GM12864 (cell line): Measurements from ENCODE around the gene SEPTIN2.

Experiments used
- DNase-seq: peaks from one replicate; pipeline ENCODE4 v3.0.0-alpha.2; 2011; ENCODE audit warnings: low read depth
- H3K4me3 ChIP-seq: 2 replicates; pipeline ENCODE4 v1.5.1; 2011; ENCODE audit warnings: mild to moderate bottlenecking, low read depth, low read length, control low read depth
- TF ChIP-seq, protein P1 (sequence below): IDR thresholded peaks from 2 replicates; pipeline ENCODE4 v1.5.1; 2011; ENCODE audit warnings: low read depth, mild to moderate bottlenecking, moderate library complexity, low read length, control low read depth, inconsistent platforms; ENCODE audit errors: missing control alignments

Gene SEPTIN2

DNA sequence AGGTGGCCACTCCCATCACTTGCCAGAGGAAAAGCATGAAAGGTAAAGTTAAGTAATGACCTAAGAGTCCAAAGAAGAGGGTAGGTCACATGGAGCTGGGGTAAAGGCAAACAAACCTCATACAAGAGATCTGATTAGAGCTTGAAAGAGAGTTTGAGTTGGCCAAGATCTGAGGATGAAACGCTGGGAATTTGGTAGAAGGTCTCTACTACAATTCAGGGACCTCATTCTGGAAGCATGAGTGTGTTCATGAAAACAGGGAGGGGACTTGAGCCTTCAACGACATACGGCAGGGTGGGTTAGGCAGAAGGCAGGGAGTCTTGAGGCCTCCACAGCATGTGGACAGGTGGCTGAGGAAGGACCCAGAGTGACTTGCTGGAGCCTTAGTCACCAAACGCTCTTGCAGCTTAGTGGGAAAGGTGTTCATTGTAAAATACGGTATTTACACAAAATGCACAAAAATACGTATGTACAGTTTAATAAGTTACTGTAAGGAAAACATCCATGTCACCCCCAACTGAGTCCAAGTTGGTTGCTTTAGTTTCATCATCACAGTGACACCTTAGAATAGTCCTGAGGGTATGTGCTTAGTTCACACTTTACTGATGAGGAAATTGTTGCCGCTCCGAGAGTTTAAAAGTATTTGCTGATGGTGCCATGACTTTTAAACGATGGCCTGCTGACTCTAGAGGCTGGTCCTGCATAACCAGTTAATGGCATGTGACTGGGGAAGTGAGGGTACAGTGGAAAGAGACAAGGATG is 35.3 kb downstream of the SEPTIN2 start:
- no peak overlapping the region for H3K4me3 ChIP-seq
- no peak for DNase-seq
- TF ChIP-seq, protein P1, sequence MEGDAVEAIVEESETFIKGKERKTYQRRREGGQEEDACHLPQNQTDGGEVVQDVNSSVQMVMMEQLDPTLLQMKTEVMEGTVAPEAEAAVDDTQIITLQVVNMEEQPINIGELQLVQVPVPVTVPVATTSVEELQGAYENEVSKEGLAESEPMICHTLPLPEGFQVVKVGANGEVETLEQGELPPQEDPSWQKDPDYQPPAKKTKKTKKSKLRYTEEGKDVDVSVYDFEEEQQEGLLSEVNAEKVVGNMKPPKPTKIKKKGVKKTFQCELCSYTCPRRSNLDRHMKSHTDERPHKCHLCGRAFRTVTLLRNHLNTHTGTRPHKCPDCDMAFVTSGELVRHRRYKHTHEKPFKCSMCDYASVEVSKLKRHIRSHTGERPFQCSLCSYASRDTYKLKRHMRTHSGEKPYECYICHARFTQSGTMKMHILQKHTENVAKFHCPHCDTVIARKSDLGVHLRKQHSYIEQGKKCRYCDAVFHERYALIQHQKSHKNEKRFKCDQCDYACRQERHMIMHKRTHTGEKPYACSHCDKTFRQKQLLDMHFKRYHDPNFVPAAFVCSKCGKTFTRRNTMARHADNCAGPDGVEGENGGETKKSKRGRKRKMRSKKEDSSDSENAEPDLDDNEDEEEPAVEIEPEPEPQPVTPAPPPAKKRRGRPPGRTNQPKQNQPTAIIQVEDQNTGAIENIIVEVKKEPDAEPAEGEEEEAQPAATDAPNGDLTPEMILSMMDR: no peak

DNA sequence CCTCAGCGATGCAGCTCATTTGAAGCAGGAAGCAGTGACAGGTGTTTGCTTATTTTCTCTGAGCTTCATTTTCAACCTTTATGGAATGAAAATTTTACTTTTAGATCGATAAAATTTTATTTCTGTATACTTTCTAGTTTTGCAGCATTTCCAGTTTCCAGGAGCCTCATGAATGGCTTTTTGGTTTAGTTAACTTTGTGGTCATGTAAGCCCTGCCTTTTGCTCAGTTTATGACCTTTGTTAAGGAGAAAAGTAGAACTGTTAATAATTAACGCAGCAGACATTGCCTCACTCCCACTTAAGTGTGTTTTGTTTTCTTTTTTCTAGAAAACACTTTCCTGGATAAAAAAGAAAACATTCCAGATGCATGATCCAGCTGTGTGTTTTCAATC is 35.9 kb downstream of the SEPTIN2 start:
- TF ChIP-seq, protein P1: no peak
- no peak for DNase-seq
- H3K4me3 ChIP-seq: no peak overlapping the region

DNA sequence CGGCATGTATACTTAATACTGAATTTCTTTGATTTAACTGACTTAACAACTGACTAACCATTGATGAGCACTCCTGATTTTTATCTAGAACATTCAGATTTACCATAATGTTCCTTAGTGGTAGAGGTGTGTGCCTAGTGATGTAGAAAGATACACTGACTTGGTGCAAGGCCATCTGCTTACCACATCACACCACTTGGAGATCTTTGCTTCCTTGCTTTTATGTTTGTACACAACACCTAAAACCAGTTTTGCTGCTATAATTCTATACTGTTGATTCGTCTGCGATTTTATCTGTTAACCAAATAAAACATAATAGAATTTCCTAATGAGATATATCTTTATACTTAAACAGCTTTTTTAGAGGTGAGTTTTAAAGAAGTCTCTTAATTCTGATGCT is 36.5 kb downstream of the SEPTIN2 start:
- no peak for DNase-seq
- TF ChIP-seq, protein P1: no peak
- H3K4me3 ChIP-seq: no peak overlapping the region

DNA sequence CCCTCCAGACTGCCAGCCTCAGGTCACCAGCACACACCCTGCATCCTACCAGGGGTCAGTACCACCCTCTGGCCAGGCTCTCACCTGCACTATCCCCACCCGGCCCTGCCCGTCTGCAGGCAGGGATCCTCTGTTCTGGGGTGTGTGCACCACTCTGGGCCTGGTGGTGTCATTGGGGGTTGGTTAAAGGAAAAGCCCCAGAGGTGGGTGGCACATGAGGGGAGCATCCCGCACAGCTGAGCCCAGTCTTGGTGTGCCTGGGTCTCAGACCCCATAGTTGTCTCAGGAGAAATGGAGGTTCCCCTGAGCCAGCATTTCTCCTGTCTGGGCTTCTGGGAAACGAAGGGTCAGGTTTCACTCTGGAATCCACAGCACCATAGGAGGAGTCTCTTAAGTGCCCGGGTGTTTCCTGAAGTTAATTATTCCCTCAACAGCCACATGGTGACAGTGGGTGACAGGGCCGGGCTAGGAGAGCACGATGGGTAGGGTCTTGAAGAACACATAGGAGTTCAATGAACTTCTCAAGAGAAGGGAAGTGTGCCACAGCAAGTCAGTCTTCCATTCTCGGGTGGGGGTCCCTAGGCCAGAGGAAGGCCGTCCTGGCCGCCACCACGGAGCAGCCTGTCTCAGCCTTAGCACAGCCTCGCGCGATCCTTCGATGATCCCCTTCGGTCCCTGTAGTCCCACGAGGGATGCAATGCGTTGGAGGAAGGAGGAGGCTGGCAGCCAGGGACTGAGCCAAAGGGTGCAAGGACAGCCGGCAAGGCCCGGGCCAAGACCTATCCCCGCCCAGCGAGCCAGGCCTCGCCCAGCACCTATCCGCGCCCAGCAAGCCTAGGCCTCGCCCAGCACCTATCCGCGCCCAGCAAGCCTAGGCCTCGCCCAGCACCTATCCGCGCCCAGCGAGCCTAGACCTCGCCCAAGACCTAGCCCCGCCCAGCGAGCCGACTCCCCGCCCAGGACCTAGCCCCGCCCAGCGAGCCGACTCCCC is 39.2 kb downstream of the SEPTIN2 start:
- no peak for DNase-seq
- 0 out of 2 replicates have a peak overlapping the region, but pooled peaks have one; percentile 9 for H3K4me3 ChIP-seq
- TF ChIP-seq, protein P1: no peak

DNA sequence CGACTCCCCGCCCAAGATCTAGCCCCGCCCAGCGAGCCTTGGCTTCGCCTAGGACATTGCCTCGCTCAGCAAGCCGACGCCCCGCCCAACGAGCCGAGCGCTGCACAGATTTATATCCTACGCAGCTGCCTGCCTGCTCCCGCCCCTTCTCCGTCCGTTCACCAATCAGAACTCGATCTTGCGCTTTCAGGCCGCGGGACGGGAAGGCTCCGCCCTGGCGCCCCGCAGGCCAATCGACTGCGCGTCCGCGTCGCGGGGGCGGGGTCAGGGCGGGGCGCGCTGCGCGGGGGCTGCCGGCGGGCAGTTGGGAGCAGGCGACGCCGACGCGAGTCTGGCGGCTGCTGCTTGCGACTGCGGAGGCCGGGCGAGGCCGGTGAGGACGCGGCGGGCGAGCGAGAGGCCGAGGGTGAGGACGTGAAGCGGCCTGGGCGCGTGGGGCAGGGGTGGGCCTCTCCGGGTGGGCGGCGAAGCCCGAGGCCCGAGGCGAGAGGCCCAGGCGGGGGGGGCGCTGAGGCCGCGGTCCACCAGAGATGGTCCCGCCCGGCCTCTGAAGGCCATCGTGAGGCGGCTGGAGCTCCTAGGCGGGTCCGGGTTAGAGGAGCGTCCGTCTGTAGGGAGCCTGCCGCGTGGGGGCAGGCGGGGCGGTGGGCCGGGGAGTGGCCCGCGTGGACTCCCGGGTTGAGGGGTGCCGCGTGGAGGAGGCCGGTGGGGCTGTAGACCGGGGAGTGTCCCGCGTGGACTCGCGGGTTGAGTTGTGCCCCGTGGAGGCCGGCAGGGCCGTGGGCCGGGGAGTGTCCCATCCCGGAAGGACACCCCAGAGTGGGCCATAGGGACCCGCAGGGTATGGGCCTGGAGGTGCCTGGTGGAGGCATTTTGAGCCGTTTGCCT is 40.5 kb downstream of the SEPTIN2 start, which contains the start of gene FARP2:
Gene FARP2, plus strand, starts transcription at position 303 of the 888 bp plus-strand sequence. CDS start 16,823 bp downstream, outside the sequence.
- H3K4me3 ChIP-seq: peak within 1 kb of the TSS; percentile 97
- DNase-seq: peak; percentile 92
- TF ChIP-seq, protein P1: no peak

DNA sequence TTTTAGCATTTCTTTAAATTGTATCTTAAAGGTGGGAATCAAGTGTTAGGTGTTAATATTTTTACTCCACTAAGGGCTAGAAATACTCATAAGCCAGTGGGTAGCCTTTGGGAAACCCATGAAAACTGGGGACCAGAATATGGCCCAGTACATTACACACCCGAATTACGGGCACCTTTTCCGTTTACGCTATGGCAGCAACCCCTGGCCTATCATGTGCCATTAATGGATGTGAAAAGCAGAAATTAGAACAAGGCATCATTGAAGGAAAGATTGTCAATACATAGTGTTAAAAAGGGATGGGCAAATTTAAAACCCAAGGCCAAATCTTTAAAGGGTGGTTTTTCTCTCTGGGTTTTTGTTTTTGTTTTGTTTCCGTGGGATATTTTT is 41.1 kb downstream of the SEPTIN2 start:
- TF ChIP-seq, protein P1: no peak
- peak overlapping the region; percentile 97 for H3K4me3 ChIP-seq
- no peak for DNase-seq
